Transverse colon (tissue), 4 donors: ENCODE data around the gene SOCS3.

Experiments used
- POLR2AphosphoS5 ChIP-seq, 3 donors: sonication (generic); formaldehyde crosslinking; IDR thresholded peaks; one replicate each; pipeline ENCODE4 v1.6.1; 2016; ENCODE audit warnings: antibody characterized with exemption in 3 of 3
- TF ChIP-seq, protein P1 (sequence below), 5 experiments: fragments of 200-600 bp in 3 of 5; fragments of 450-650 bp in 2 of 5; sonication (generic) in 3 of 5; IDR thresholded peaks; 1 replicate in 2 of 5; 2 replicates in 3 of 5; pipeline ENCODE4 v1.5.1; 2016 to 2017; ENCODE audit warnings: antibody characterized with exemption in 5 of 5, inconsistent platforms in 3 of 5, mild to moderate bottlenecking in 2 of 5, moderate library complexity in 1 of 5

GRCh38 chr17:78365561-78366108, 5.8 kb upstream of the SOCS3 start:
- TF ChIP-seq POLR2AphosphoS5 (IDR thresholded peaks at IDR 0.05): no peak
- TF ChIP-seq, protein P1, sequence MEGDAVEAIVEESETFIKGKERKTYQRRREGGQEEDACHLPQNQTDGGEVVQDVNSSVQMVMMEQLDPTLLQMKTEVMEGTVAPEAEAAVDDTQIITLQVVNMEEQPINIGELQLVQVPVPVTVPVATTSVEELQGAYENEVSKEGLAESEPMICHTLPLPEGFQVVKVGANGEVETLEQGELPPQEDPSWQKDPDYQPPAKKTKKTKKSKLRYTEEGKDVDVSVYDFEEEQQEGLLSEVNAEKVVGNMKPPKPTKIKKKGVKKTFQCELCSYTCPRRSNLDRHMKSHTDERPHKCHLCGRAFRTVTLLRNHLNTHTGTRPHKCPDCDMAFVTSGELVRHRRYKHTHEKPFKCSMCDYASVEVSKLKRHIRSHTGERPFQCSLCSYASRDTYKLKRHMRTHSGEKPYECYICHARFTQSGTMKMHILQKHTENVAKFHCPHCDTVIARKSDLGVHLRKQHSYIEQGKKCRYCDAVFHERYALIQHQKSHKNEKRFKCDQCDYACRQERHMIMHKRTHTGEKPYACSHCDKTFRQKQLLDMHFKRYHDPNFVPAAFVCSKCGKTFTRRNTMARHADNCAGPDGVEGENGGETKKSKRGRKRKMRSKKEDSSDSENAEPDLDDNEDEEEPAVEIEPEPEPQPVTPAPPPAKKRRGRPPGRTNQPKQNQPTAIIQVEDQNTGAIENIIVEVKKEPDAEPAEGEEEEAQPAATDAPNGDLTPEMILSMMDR (IDR thresholded peaks at IDR 0.05): no peak
